ENCODE results near the gene TUBGCP2.
A peak's percentile ranks its signal among the peaks of the same experiment; 100 is the strongest.

TUBGCP2 gene

DNA sequence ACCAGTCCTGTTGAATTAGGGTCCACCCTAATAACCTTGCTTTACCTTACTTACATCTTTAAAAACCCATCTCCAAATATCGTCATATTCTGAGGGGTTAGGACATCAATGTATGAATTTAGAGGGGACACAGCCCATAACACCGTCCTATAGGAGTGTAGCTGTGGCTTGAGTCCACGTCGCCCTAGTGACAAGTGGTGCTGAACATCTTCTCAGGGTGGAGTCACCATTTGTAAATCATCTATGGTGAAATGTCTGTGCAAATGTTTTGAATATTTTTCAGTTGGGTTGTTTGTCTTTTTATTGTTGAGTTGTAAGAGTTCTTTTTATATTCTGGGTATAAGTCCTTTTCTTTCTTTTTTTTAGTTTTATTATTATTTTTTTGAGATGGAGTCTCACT is 33.3 kb upstream of the TUBGCP2 start:
- no peaks in the 10 kb centered on the region for H3K9me3 ChIP-seq (ENCODE audit: insufficient read depth, low read depth, low read length)
- H3K36me3 ChIP-seq (ENCODE audit: insufficient read depth, low read length) = no peaks in the 10 kb centered on the region
- H3K4me3 ChIP-seq (ENCODE audit: low read length) = no peak overlapping the region
- H3K4me1 ChIP-seq (ENCODE audit: insufficient read depth, low read length) = 0 out of 2 replicates have a peak, but pooled peaks cover under 1% of the 10 kb centered on the region
- WGBS = 90% methylated on average over 4 of the region's 4 CpGs
- no peak overlapping the region for H3K27ac ChIP-seq (ENCODE audit: low read depth, low read length)
- peaks cover 14% of the 10 kb centered on the region for H3K27me3 ChIP-seq (ENCODE audit: insufficient read depth, low read length)
- H3K9ac ChIP-seq (ENCODE audit: low read depth, low read length) = no peak overlapping the region

DNA sequence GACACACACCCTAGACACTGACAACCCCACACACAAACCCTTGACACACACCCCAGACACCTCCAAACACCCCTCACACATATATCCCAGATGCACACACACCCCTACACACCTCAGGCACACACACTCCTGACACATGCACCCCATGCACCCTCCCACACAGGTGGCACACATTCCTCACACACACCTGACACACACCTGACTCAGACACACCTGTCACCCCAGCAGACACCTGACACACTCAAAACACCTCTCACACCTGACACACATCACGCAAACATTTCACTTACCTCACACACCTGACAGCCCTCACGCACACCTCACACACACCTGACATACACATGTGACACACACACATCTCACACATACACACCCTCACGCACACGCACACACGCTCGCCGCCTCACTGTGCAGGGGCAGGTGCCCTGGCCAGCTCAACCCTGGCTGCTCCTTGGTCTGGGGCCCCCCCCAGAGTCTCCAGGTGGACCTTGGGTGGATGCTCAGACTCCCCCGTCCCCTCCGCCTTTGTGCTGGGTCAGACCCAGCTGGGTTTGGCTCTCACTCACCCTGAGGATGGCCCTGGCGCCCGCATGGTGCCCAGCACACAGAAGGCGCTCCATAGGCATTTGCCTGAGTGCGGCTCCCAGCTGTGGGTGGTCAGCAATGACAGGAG is 31.2 kb upstream of the TUBGCP2 start:
- Histone ChIP-seq H3K27ac (ENCODE audit: low read depth, low read length) (no peak overlapping the region), H3K9me3 (ENCODE audit: insufficient read depth, low read depth, low read length) (no peaks in the 10 kb centered on the region), H3K27me3 (ENCODE audit: insufficient read depth, low read length) (peaks cover 36% of the 10 kb centered on the region), H3K36me3 (ENCODE audit: insufficient read depth, low read length) (no peaks in the 10 kb centered on the region), H3K4me3 (ENCODE audit: low read length) (no peak overlapping the region), H3K4me1 (ENCODE audit: insufficient read depth, low read length) (no peaks in the 10 kb centered on the region), H3K9ac (ENCODE audit: low read depth, low read length) (no peak overlapping the region)
- WGBS = 91% methylated on average over 13 of the region's 13 CpGs

GRCh38 chr10:133338080-133339071 is 29.7 kb upstream of the TUBGCP2 start:
- H3K27me3 ChIP-seq (ENCODE audit: insufficient read depth, low read length) = peaks cover 49% of the 10 kb centered on the region
- 86% methylated on average over 10 of the region's 10 CpGs for WGBS

GRCh38 chr10:133337370-133337725 is 28.7 kb upstream of the TUBGCP2 start:
- no peak overlapping the region for H3K9ac ChIP-seq (ENCODE audit: low read depth, low read length)
- no peaks in the 10 kb centered on the region for H3K9me3 ChIP-seq (ENCODE audit: insufficient read depth, low read depth, low read length)
- no peak overlapping the region for H3K27ac ChIP-seq (ENCODE audit: low read depth, low read length)
- H3K27me3 ChIP-seq (ENCODE audit: insufficient read depth, low read length) = peaks cover 58% of the 10 kb centered on the region
- no peaks in the 10 kb centered on the region for H3K36me3 ChIP-seq (ENCODE audit: insufficient read depth, low read length)
- 82% methylated on average over 3 of the region's 3 CpGs for WGBS
- no peak overlapping the region for H3K4me3 ChIP-seq (ENCODE audit: low read length)
- no peaks in the 10 kb centered on the region for H3K4me1 ChIP-seq (ENCODE audit: insufficient read depth, low read length)

More at GRCh38 chr10:133338080-133339071, 29.7 kb upstream of the TUBGCP2 start:
- H3K27ac ChIP-seq (ENCODE audit: low read depth, low read length) = no peak overlapping the region
- no peaks in the 10 kb centered on the region for H3K36me3 ChIP-seq (ENCODE audit: insufficient read depth, low read length)
- no peak overlapping the region for H3K9ac ChIP-seq (ENCODE audit: low read depth, low read length)
- no peaks in the 10 kb centered on the region for H3K9me3 ChIP-seq (ENCODE audit: insufficient read depth, low read depth, low read length)
- H3K4me1 ChIP-seq (ENCODE audit: insufficient read depth, low read length) = no peaks in the 10 kb centered on the region
- no peak overlapping the region for H3K4me3 ChIP-seq (ENCODE audit: low read length)

DNA sequence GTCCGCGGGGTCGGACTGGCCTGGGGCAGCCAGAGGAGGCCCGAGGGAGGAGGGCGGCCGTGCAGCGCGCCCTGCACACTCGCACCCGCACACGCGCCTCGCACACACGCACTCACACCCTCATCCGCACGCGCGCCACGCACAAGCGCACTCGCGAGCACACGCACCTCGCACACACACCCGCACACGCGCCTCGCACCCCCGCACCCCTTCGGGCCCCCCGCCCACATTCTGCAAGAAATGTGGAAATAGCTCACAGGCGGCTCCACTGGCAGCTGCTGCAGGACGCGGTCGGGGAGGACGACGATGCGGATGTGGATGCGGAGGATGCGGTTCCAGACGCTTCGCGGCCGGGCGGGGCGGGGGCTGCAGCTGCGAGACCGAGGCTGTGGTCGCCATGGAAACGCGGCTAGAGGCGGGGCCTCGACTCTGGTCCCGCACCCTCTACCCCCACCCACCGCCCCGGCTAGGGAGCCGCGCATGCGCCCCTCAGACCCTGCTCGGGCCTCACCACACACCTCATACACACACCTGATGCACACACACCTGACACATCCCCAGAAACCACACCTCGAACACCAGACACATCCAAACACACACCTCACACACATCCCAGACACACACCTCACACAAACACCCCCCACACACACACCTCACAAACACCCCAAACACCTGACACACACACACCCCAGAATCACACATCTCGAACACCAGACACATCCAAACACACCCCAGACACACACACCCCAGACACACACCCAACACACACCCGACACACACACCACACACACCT is 28.1 kb upstream of the TUBGCP2 start, which contains the start of gene CALY:
Gene CALY (minus strand): TSS at position 320 of the 793 bp plus-strand sequence. CDS start 7,907 bp downstream, outside the sequence.
- H3K27me3 ChIP-seq (ENCODE audit: insufficient read depth, low read length) = peaks cover 64% of the 10 kb centered on the region
- H3K27ac ChIP-seq (ENCODE audit: low read depth, low read length) = no peak within 1 kb of the TSS
- WGBS = 29% methylated on average over 63 of the region's 63 CpGs
- no peaks in the 10 kb centered on the region; the same call in 1 of the 2 replicates for H3K9me3 ChIP-seq (ENCODE audit: insufficient read depth, low read depth, low read length)
- H3K4me1 ChIP-seq (ENCODE audit: insufficient read depth, low read length) = no peaks in the 10 kb centered on the region
- H3K4me3 ChIP-seq (ENCODE audit: low read length) = no peak within 1 kb of the TSS
- no peak within 1 kb of the TSS for H3K9ac ChIP-seq (ENCODE audit: low read depth, low read length)
- H3K36me3 ChIP-seq (ENCODE audit: insufficient read depth, low read length) = no peaks in the 10 kb centered on the region

- 15% methylated on average over 40 of the region's 41 CpGs for WGBS
- Histone ChIP-seq H3K27me3 (ENCODE audit: insufficient read depth, low read length) (peaks cover 70% of the 10 kb centered on the region), H3K36me3 (ENCODE audit: insufficient read depth, low read length) (no peaks in the 10 kb centered on the region), H3K27ac (ENCODE audit: low read depth, low read length) (no peak overlapping the region), H3K4me1 (ENCODE audit: insufficient read depth, low read length) (no peaks in the 10 kb centered on the region), H3K9ac (ENCODE audit: low read depth, low read length) (no peak overlapping the region), H3K4me3 (ENCODE audit: low read length) (no peak overlapping the region), H3K9me3 (ENCODE audit: insufficient read depth, low read depth, low read length) (no peaks in the 10 kb centered on the region; the same call in 1 of the 2 replicates)
Measured at GRCh38 chr10:133336118-133336576, 27.5 kb upstream of the TUBGCP2 start.

DNA sequence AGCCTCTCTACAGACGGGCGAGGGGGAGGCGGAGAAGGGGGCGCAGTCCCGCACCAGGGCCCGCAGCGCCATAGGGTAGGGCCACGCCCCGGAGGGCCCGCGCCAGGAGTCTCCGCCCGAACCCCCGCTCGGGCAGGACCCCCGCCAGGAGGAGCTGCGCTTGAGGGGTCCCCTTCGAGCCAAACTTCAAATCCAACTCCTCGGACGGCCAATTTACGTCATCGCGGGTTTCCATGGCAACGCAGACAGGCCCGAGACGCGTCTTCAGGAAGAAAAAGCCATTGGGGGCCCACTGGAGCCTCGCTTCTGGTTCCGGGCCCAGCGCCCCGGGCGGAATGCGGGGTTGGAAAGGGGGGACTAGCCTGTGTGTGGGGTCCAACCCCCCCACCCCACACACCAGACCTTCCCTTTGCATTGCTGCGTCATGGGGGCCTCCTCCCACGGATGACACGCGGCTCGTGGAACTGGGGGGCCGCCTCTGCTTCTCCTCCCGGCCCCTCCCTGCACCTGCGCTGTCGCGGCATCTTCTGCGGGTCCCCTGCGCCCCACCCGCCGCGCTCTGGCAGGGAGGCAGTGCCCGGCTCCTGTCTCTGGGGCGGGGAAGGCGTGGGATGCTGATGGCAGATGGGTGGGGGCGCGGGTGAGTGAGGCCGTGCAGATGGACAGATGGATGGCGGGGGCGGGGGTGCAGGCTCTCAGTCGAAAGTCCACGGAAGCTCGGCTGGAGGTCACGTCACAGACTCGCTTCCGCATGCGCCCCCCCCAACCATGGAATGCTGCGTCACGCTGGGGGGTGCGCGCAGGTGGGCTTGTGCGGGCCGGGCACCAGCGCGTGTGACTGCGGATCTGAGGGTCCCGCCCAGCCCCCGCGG is 26.8 kb upstream of the TUBGCP2 start:
- Histone ChIP-seq H3K27ac (ENCODE audit: low read depth, low read length) (no peak overlapping the region), H3K4me3 (ENCODE audit: low read length) (peak overlapping the region; percentile 49), H3K9me3 (ENCODE audit: insufficient read depth, low read depth, low read length) (no peaks in the 10 kb centered on the region; the same call in 1 of the 2 replicates), H3K36me3 (ENCODE audit: insufficient read depth, low read length) (no peaks in the 10 kb centered on the region), H3K4me1 (ENCODE audit: insufficient read depth, low read length) (no peaks in the 10 kb centered on the region), H3K27me3 (ENCODE audit: insufficient read depth, low read length) (peaks cover 76% of the 10 kb centered on the region), H3K9ac (ENCODE audit: low read depth, low read length) (no peak overlapping the region)
- WGBS = 10% methylated on average over 70 of the region's 75 CpGs

DNA sequence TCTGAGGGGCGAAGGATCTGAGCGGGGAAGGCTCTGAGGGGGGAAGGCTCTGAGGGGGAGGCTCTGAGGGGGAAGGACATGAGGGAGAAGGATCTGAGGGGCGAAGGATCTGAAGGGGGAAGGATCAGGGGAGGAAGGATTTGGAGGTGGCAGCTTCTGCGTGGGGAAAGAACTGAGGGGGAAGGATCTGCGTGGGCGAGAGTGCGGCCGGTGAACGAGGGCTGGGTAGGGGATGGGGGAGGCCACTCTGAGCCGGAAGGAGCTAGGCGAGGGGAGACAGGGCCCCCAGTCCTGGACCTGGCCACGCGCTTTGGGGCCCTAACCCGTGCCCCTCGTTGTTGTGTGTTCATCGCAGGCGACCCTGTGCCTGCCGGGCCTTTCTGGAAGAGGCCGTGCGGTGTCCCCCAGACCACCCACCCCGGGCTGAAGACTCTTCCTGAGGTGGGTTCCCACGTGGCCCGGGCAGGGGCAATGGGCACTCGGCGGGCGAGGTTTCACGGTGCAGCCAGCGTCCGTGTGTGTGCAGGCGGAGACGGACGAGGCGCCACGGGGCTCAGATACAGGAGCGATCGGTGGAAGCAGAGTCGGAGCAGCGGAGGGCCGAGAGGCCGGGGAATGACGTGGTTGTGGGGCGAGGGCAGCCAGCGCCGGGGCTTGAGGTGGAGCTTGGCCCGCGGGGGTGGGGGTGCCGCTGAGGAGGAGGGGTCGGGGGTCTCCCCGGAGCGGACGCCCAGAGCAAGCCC is 26.0 kb upstream of the TUBGCP2 start:
- 22% methylated on average over 51 of the region's 51 CpGs for WGBS
- Histone ChIP-seq H3K27ac (ENCODE audit: low read depth, low read length) (no peak overlapping the region), H3K27me3 (ENCODE audit: insufficient read depth, low read length) (peaks cover 78% of the 10 kb centered on the region), H3K9me3 (ENCODE audit: insufficient read depth, low read depth, low read length) (no peaks in the 10 kb centered on the region; the same call in 1 of the 2 replicates), H3K4me3 (ENCODE audit: low read length) (peak overlapping the region; percentile 49), H3K4me1 (ENCODE audit: insufficient read depth, low read length) (no peaks in the 10 kb centered on the region), H3K36me3 (ENCODE audit: insufficient read depth, low read length) (no peaks in the 10 kb centered on the region), H3K9ac (ENCODE audit: low read depth, low read length) (no peak overlapping the region; the same call in 1 of the 2 replicates)

GRCh38 chr10:133332936-133333699 is 24.4 kb upstream of the TUBGCP2 start:
- 66% methylated on average over 30 of the region's 30 CpGs for whole genome bisulfite sequencing
- no peaks in the 10 kb centered on the region; the same call in 1 of the 2 replicates for H3K9me3 ChIP-seq (ENCODE audit: insufficient read depth, low read depth, low read length)
- H3K9ac ChIP-seq (ENCODE audit: low read depth, low read length) = no peak overlapping the region
- H3K27ac ChIP-seq (ENCODE audit: low read depth, low read length) = no peak overlapping the region
- peaks cover 93% of the 10 kb centered on the region for H3K27me3 ChIP-seq (ENCODE audit: insufficient read depth, low read length)
- H3K4me1 ChIP-seq (ENCODE audit: insufficient read depth, low read length) = peaks cover 6% of the 10 kb centered on the region
- H3K4me3 ChIP-seq (ENCODE audit: low read length) = no peak overlapping the region
- no peaks in the 10 kb centered on the region for H3K36me3 ChIP-seq (ENCODE audit: insufficient read depth, low read length)

Data from HUES64 (cell line).